Measurements from ENCODE around the gene KCNH4. TPM values are rescaled to one million over a fixed set of nuclear protein-coding genes. Genes with fewer than 3 reads are reported as not detected.
A peak's percentile ranks its signal among the peaks of the same experiment; 100 is the strongest.

KCNH4 gene
- total RNA-seq, 3 donors from 2014 or later = 0.06 to 0.10 TPM; not detected in 1

- DNase-seq (peak; percentile 83 to 90 (median 90)), ATAC-seq (peak; percentile 90)
- no peak overlapping the region for H3K4me3 ChIP-seq
- TF ChIP-seq CTCF (IDR thresholded peaks at IDR 0.05) = no peak
- peaks cover 51% of the 10 kb centered on the region for H3K4me1 ChIP-seq (ENCODE audit: low read depth)
- intact Hi-C loops (cut with DNase I, micrococcal nuclease) = no loop called here
- no peaks in the 10 kb centered on the region for H3K9me3 ChIP-seq
- H3K36me3 ChIP-seq (ENCODE audit: low read depth) = no peaks in the 10 kb centered on the region
These were observed 45.0 kb downstream of the KCNH4 start for GRCh38 chr17:42135664-42136653.

- no peak overlapping the region for H3K4me3 ChIP-seq
- intact Hi-C loops (cut with DNase I, micrococcal nuclease) = no loop called here
- no peak for ATAC-seq
- no peak for DNase-seq
- H3K9me3 ChIP-seq = no peaks in the 10 kb centered on the region
- H3K36me3 ChIP-seq (ENCODE audit: low read depth) = no peaks in the 10 kb centered on the region
- TF ChIP-seq CTCF (IDR thresholded peaks at IDR 0.05) = no peak
- peaks cover 51% of the 10 kb centered on the region for H3K4me1 ChIP-seq (ENCODE audit: low read depth)
These were observed 45.8 kb downstream of the KCNH4 start for GRCh38 chr17:42135151-42135550.

- intact Hi-C loops (cut with DNase I, micrococcal nuclease) = no loop called here
- Histone ChIP-seq H3K4me1 (ENCODE audit: low read depth) (peaks cover 51% of the 10 kb centered on the region), H3K9me3 (no peaks in the 10 kb centered on the region), H3K4me3 (no peak overlapping the region), H3K36me3 (ENCODE audit: low read depth) (no peaks in the 10 kb centered on the region)
- ATAC-seq (peak; percentile 50), DNase-seq (peak in 2 of 3 donors; percentile 45 to 59)
- no peak for TF ChIP-seq CTCF (IDR thresholded peaks at IDR 0.05)
These were observed 47.4 kb downstream of the KCNH4 start for GRCh38 chr17:42133461-42134041.

- ATAC-seq (peak; percentile 72), DNase-seq (peak; percentile 77 to 81 (median 78))
- TF ChIP-seq CTCF (IDR thresholded peaks at IDR 0.05) = no peak
- intact Hi-C loops (cut with DNase I, micrococcal nuclease) = no loop called here
- Histone ChIP-seq H3K36me3 (ENCODE audit: low read depth) (no peaks in the 10 kb centered on the region), H3K9me3 (no peaks in the 10 kb centered on the region), H3K4me3 (no peak overlapping the region), H3K4me1 (ENCODE audit: low read depth) (peaks cover 51% of the 10 kb centered on the region)
These were observed 48.0 kb downstream of the KCNH4 start for GRCh38 chr17:42132941-42133340.

GRCh38 chr17:42131981-42132432 lies 48.9 kb downstream of the KCNH4 start:
- TF ChIP-seq CTCF (IDR thresholded peaks at IDR 0.05) = no peak
- H3K36me3 ChIP-seq (ENCODE audit: low read depth) = no peaks in the 10 kb centered on the region
- no peak for ATAC-seq

More at GRCh38 chr17:42131981-42132432, 48.9 kb downstream of the KCNH4 start:
- H3K4me1 ChIP-seq (ENCODE audit: low read depth) = peaks cover 44% of the 10 kb centered on the region
- H3K4me3 ChIP-seq = no peak overlapping the region
- no peak for DNase-seq
- H3K9me3 ChIP-seq = no peaks in the 10 kb centered on the region
- intact Hi-C loops (cut with DNase I, micrococcal nuclease) = no loop called here

All from mucosa of descending colon (tissue), 3 donors.